Fibroblast of villous mesenchyme (primary cell): Measurements from ENCODE around the gene PGLYRP2. TPM values are rescaled to one million over a fixed set of nuclear protein-coding genes. Genes with fewer than 3 reads are reported as not detected.

Source experiments
- DNase-seq: peaks from one replicate; pipeline ENCODE4 v3.0.0-alpha.2; 2010; ENCODE audit warnings: low read depth
- H3K4me3 ChIP-seq: 2 replicates; pipeline ENCODE4 v1.5.1; 2011; ENCODE audit warnings: low read depth, mild to moderate bottlenecking, low read length
- CTCF ChIP-seq: IDR thresholded peaks from 2 replicates; pipeline ENCODE4 v1.5.1; 2012; ENCODE audit warnings: low read depth, mild to moderate bottlenecking, low read length; ENCODE audit not compliant: insufficient read depth
- total RNA-seq: library from RNA; depleted of rRNA; stranded (reverse); fragments of >200 nt; gene quantifications from 2 replicates; pipeline ENCODE4 v1.2.3, GENCODE V29; 2012

Gene PGLYRP2
- total RNA-seq, 1 donor: not detected

GRCh38 chr19:15453906-15454860, 25.1 kb downstream of the PGLYRP2 start:
- DNase-seq: no peak
- peak; percentile 13 for TF ChIP-seq CTCF

GRCh38 chr19:15453091-15453578, 26.2 kb downstream of the PGLYRP2 start:
- TF ChIP-seq CTCF: peak; percentile 35
- H3K4me3 ChIP-seq: peak overlapping the region; percentile 55
- no peak for DNase-seq

More at GRCh38 chr19:15453906-15454860, 25.1 kb downstream of the PGLYRP2 start:
- H3K4me3 ChIP-seq: no peak overlapping the region

GRCh38 chr19:15452111-15453047, 26.9 kb downstream of the PGLYRP2 start:
- H3K4me3 ChIP-seq: peak overlapping the region; percentile 55
- TF ChIP-seq CTCF: no peak
- DNase-seq: peak; percentile 86

- TF ChIP-seq CTCF: no peak
- DNase-seq: no peak
- no peak overlapping the region for H3K4me3 ChIP-seq
Measured at GRCh38 chr19:15450528-15450890, 28.8 kb downstream of the PGLYRP2 start.

- peak; percentile 77 for DNase-seq
- no peak for TF ChIP-seq CTCF
Measured at GRCh38 chr19:15449620-15450527, 29.4 kb downstream of the PGLYRP2 start, which contains the start of gene WIZ. WIZ (minus strand) TSS chr19:15449956; CDS start chr19:15448307, 1,649 bp downstream.

More at GRCh38 chr19:15449620-15450527, 29.4 kb downstream of the PGLYRP2 start, which contains the start of gene WIZ:
- peak within 1 kb of the TSS; percentile 74 for H3K4me3 ChIP-seq
